GM12873 (cell line): ENCODE data around the gene PEDS1.

ENCODE experiments used
- TF ChIP-seq, protein P1 (sequence below): IDR thresholded peaks from 2 replicates; pipeline ENCODE4 v1.5.1; 2012; ENCODE audit warnings: low read depth, mild to moderate bottlenecking, moderate library complexity, low read length, control low read depth; ENCODE audit not compliant: insufficient read depth; ENCODE audit errors: missing control alignments

Gene PEDS1

DNA sequence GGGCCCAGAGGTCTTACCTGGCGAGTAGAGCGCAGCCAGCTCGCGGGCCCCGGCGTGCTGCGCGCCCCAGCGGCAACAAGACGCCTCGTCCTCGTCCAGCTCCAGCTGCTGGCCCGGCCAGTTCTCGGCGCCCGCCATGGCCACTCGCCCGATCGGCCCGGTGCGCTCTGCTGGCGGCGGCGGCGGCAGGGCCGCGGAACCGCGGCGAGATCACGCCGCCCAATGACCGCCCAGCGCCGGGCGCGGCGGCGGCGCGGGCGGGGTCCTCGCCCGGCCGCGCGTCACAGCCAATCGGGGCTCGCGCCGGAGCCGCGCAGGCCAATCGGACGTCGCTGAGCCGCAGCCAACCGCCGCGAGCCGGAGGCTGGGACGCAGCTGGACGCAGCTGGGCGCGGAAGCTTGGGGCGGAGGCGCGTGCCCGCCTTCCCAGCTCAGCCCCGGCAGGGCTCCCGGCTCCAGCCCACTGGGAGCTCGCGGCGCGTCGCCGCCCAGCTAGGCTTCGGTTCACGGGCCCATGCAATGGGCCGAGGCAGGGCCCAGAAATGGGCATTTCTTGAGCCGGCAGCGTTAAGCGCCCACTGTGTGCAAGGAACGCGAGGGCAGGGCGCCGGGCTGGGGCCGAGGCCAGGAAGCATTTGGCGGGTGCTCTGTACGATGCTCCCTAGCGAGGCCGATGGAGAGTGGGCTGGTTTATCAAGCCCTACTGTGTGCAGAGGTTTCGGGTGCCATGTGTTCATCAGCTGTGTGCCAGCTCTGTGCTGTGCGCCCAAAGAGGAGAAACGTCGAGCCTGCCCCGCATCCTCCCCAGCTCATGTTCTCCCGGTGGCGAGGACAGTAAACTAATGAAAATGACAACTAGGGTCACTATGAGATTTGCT is at the start of gene PEDS1:
Gene PEDS1 (minus strand): TSS at position 224 of the 878 bp plus-strand sequence. CDS start 86 bp downstream, at position 138.
- TF ChIP-seq, protein P1, sequence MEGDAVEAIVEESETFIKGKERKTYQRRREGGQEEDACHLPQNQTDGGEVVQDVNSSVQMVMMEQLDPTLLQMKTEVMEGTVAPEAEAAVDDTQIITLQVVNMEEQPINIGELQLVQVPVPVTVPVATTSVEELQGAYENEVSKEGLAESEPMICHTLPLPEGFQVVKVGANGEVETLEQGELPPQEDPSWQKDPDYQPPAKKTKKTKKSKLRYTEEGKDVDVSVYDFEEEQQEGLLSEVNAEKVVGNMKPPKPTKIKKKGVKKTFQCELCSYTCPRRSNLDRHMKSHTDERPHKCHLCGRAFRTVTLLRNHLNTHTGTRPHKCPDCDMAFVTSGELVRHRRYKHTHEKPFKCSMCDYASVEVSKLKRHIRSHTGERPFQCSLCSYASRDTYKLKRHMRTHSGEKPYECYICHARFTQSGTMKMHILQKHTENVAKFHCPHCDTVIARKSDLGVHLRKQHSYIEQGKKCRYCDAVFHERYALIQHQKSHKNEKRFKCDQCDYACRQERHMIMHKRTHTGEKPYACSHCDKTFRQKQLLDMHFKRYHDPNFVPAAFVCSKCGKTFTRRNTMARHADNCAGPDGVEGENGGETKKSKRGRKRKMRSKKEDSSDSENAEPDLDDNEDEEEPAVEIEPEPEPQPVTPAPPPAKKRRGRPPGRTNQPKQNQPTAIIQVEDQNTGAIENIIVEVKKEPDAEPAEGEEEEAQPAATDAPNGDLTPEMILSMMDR = no peak

- TF ChIP-seq, protein P1 = no peak
These were observed 49.2 kb upstream of the PEDS1 start for GRCh38 chr20:50202677-50203076.

GRCh38 chr20:50200482-50201104 is 47.1 kb upstream of the PEDS1 start:
- TF ChIP-seq, protein P1 = no peak

- TF ChIP-seq, protein P1 = no peak
These were observed 46.2 kb upstream of the PEDS1 start for GRCh38 chr20:50199703-50200102.

- TF ChIP-seq, protein P1 = no peak
These were observed 45.2 kb upstream of the PEDS1 start for GRCh38 chr20:50198716-50199115.

DNA sequence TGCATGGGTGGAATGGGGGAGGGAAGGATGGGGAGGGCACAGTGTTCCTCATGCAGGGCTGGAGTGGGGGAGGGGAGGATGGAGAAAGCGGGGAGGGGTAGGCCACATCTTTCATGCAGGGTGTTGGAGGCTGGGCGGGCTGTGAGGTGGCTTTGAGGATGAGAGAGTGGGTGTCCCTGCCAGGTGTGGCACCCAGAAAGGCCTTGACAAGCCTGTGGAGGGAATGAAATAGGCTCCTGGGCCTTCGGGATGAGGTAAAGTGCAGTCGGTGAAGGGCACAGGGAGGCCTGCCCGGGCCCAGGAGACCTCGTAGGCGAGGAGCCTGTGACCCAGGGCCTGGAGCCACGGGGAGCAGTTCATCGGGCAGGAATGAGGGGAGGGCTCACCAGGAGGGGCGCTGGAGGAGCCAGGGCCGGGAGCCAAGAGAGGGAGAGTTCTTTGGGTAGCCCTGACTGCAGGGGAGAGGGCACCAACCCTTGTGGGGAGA is 44.7 kb upstream of the PEDS1 start:
- TF ChIP-seq, protein P1 = no peak
